ENCODE data around the gene PLN.

PLN gene

DNA sequence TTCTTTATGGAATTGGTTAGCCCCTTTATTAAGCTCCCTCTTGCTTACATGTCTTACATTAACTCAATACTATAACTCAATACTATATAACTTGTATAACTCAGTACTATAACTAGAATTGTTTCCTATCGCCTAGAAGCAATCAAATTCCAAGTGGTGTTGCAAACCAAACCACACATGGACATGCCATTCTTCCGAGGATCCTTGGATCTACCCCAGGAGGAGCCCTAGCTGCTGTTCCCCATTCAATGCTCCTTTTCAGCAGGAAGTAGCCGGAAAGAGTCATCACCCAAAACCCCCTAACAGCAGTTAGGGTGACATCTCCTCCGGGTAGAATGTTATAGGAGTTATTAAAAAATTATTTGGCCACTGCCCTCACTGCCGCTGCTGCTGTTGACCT lies 40.5 kb downstream of the PLN start:
- no peaks in the 10 kb centered on the region for H3K27me3 ChIP-seq (replicated peaks)
- H3K36me3 ChIP-seq (replicated peaks): no peaks in the 10 kb centered on the region
- DNase-seq: no peak
- H3K27ac ChIP-seq: no peak overlapping the region
- in situ Hi-C loops (cut with HindIII; ENCODE audit: low pct_ligation_motif_present, low sequenced_read_pairs): no loop called here
- TF ChIP-seq CTCF (IDR thresholded peaks at IDR 0.05; ENCODE audit: low read depth, low read length, missing control alignments): no peak
- H3K4me3 ChIP-seq (ENCODE audit: low read depth, low read length): no peak overlapping the region

- Histone ChIP-seq H3K4me3 (ENCODE audit: low read depth, low read length) (no peak overlapping the region), H3K27ac (no peak overlapping the region), H3K27me3 (replicated peaks) (no peaks in the 10 kb centered on the region), H3K36me3 (replicated peaks) (no peaks in the 10 kb centered on the region)
- no peak for DNase-seq
- TF ChIP-seq CTCF (IDR thresholded peaks at IDR 0.05; ENCODE audit: low read depth, low read length, missing control alignments): no peak
- in situ Hi-C loops (cut with HindIII; ENCODE audit: low pct_ligation_motif_present, low sequenced_read_pairs): no loop called here
Observed at GRCh38 chr6:118589186-118589585, 41.1 kb downstream of the PLN start.

DNA sequence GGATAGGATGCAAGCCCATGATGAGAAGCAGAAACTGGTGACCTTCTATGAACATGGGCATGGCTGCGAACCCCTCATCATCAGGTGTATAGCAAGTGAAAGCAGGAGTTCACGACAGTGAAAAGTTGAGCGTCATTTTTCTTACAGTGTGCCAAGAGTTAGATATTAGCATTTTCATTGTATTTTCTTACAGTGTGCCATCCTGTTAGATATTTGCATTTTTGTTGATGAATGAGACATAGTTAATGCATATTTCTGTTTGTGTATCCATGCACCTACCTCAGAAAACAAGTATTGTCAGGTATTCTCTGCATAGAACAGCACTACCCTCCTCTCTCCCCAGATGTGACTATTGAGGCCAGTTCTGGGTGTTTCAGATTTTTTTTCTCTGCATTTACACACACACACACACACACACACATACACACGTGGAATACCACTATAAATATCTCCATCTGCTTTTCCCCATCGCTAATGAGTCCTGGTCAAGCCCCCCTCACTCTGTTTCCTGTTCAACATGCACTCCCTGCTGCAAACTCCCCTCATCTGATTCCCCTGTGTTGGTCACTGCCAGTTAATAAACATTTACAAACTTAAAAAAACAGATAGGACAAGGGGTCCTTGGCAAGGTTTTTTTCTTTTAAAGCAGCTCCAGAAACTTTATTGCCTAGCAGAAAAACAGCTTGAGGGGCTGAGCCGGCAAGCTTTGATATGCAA lies 41.7 kb downstream of the PLN start:
- Histone ChIP-seq H3K36me3 (replicated peaks) (no peaks in the 10 kb centered on the region), H3K27ac (no peak overlapping the region), H3K27me3 (replicated peaks) (no peaks in the 10 kb centered on the region), H3K4me3 (ENCODE audit: low read depth, low read length) (no peak overlapping the region)
- DNase-seq: no peak
- in situ Hi-C loops (cut with HindIII; ENCODE audit: low pct_ligation_motif_present, low sequenced_read_pairs): no loop called here
- no peak for TF ChIP-seq CTCF (IDR thresholded peaks at IDR 0.05; ENCODE audit: low read depth, low read length, missing control alignments)

DNA sequence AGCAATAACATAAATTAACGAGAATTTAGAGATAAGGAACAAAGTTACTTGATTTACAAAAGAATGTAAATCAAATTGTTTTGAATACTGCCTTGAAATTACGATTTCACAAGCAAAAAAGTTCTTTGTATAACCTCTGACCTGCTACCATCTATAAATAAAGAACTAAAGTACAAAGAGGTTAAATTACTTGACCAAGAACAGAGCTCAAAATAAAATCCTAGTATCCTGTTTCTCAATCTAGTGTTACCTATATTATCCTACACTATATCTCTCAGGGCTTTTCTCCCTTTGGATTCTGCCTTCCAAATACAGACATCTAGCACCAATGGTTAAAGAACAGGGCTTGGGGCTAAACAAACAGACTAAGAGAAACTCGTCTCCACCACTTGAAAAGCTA lies 43.8 kb downstream of the PLN start:
- DNase-seq: no peak
- in situ Hi-C loops (cut with HindIII; ENCODE audit: low pct_ligation_motif_present, low sequenced_read_pairs): no loop called here

GRCh38 chr6:118594877-118595276 lies 46.8 kb downstream of the PLN start:
- TF ChIP-seq CTCF (IDR thresholded peaks at IDR 0.05; ENCODE audit: low read depth, low read length, missing control alignments): no peak
- in situ Hi-C loops (cut with HindIII; ENCODE audit: low pct_ligation_motif_present, low sequenced_read_pairs): no loop called here
- Histone ChIP-seq H3K27me3 (replicated peaks) (no peaks in the 10 kb centered on the region), H3K4me3 (ENCODE audit: low read depth, low read length) (no peak overlapping the region), H3K27ac (no peak overlapping the region), H3K36me3 (replicated peaks) (no peaks in the 10 kb centered on the region)
- no peak for DNase-seq

More for the DNA sequence above, 43.8 kb downstream of the PLN start:
- no peaks in the 10 kb centered on the region for H3K36me3 ChIP-seq (replicated peaks)
- TF ChIP-seq CTCF (IDR thresholded peaks at IDR 0.05; ENCODE audit: low read depth, low read length, missing control alignments): no peak
- H3K27me3 ChIP-seq (replicated peaks): no peaks in the 10 kb centered on the region
- H3K4me3 ChIP-seq (ENCODE audit: low read depth, low read length): no peak overlapping the region
- no peak overlapping the region for H3K27ac ChIP-seq

DNA sequence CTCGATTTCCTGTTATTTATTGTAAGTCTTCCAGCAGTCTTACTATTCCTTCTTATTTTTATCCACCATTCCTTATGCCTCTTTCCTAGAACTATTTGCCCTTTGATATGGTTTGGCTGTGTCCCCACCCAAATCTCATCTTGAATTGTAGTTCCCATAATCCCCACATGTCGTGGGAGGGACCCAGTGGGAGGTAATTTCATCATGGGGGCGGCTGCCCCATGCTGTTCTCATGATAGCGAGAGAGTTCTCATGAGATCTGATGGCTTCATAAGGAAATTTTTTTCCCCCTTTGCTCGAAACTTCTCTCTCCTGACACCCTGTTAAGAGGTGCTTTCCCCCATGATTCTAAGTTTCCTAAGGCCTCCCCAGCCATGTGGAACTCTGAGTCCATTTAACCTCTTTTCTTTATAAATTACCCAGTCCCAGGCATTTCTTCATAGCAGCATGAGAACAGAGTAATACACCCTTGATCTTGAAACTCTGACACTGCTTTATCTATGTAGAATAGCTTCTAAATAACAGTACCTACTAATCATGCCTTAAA lies 48.8 kb downstream of the PLN start:
- DNase-seq: no peak
- no peak overlapping the region for H3K27ac ChIP-seq
- in situ Hi-C loops (cut with HindIII; ENCODE audit: low pct_ligation_motif_present, low sequenced_read_pairs): no loop called here

More for the DNA sequence above, 48.8 kb downstream of the PLN start:
- Histone ChIP-seq H3K36me3 (replicated peaks) (no peaks in the 10 kb centered on the region), H3K27me3 (replicated peaks) (no peaks in the 10 kb centered on the region), H3K4me3 (ENCODE audit: low read depth, low read length) (no peak overlapping the region)
- TF ChIP-seq CTCF (IDR thresholded peaks at IDR 0.05; ENCODE audit: low read depth, low read length, missing control alignments): no peak

Measured in brain microvascular endothelial cell (primary cell).